ENCODE measurements around the gene MPPED2.

DNA sequence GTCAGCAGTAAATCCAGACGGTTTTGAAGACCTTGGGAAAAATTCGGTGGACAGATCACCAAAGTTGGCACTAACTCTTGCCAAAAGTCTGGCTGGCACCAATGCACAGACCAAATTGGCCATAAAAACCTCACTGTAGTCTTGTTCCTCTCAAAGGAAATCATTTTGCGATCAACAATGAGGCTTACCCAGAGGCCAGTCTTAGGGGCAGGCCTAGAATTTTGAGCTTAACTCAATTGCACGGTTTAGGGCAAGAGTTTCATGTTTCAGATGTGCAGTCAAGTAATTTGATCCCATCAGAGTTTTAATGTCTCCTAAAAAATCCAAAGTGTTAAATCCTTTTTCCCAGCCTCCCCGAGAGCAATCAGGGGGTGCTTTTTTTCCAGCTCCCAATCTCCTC, 19.0 kb downstream of the MPPED2 start:
- TF ChIP-seq EZH2 (IDR thresholded peaks at IDR 0.05; ENCODE audit: insufficient read depth, low read length) = no peak
- no peak for TF ChIP-seq CTCF (IDR thresholded peaks at IDR 0.05; ENCODE audit: insufficient read depth, low read depth, low read length)
